Measurements from ENCODE around the gene GABRB1. TPM values are rescaled to one million over a fixed set of nuclear protein-coding genes. Genes with fewer than 3 reads are reported as not detected.

The GABRB1 gene
- total and polyA plus RNA-seq, 8 donors: 0.17 to 0.48 (median 0.32) TPM; not detected in 4

- Histone ChIP-seq H3K36me3 (no peaks in the 10 kb centered on the region), H3K27ac (no peak overlapping the region), H3K4me3 (no peak overlapping the region), H3K4me1 (no peaks in the 10 kb centered on the region), H3K27me3 (no peaks in the 10 kb centered on the region), H3K9me3 (no peaks in the 10 kb centered on the region)
- no peak for DNase-seq
- TF ChIP-seq CTCF (IDR thresholded peaks at IDR 0.05): no peak
- no peak for ATAC-seq
- intact Hi-C loops (cut with DNase I): no loop called here
These were observed 443.4 kb downstream of the GABRB1 start for GRCh38 chr4:47474799-47475198.

- Histone ChIP-seq H3K4me1 (no peaks in the 10 kb centered on the region), H3K36me3 (no peaks in the 10 kb centered on the region), H3K27me3 (no peaks in the 10 kb centered on the region), H3K27ac (no peak overlapping the region), H3K9me3 (no peaks in the 10 kb centered on the region), H3K4me3 (no peak overlapping the region)
- no peak for TF ChIP-seq CTCF (IDR thresholded peaks at IDR 0.05)
- ATAC-seq (no peak), DNase-seq (no peak)
- intact Hi-C loops (cut with DNase I): no loop called here
These were observed 444.0 kb downstream of the GABRB1 start for GRCh38 chr4:47475411-47475810.

Other genes with a start within 250 kb of the GABRB1 start
- not detected for gene COX7B2, start 122.3 kb upstream of the GABRB1 start, total RNA-seq
- gene COX7B2, start 122.3 kb upstream of the GABRB1 start, polyA plus RNA-seq (ENCODE audit: insufficient read length in 6 of 6): not detected
- gene GABRA4, start 38.0 kb upstream of the GABRB1 start, total RNA-seq: not detected
- gene GABRA4, start 38.0 kb upstream of the GABRB1 start, polyA plus RNA-seq (ENCODE audit: insufficient read length in 6 of 6): under 1 TPM in 2 of 6 donors, not detected in 4; 0.03 to 0.11 TPM

Data from left lung (tissue), 10 donors.